ENCODE measurements around the gene SLCO1B1. TPM values are rescaled to one million over a fixed set of nuclear protein-coding genes. Genes with fewer than 3 reads are reported as not detected.

Gene SLCO1B1
- total RNA-seq, 2 experiments from 2014 or later, result not detected

DNA sequence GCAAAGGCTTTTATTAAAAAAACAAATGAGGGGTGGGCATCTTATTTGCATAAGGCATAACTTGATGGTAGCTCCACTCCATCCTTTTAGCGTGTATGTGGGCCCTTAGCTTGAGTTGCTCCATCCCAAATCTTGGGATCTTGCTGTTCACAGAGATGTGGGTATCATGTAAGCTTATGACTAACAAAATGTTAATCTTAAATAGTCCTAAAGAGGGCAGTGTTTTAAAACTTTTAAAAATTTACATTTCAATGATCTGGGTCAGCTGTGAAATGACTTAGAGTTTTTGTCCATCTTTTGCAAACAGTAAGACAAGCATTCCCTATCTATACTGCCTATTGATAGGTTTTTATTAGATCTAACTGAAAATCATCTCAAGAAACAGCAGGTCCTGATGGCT, 117.7 kb downstream of the SLCO1B1 start:
- peaks cover 4% of the 10 kb centered on the region for H3K27me3 Mint-ChIP-seq
- no peak overlapping the region for H3K4me3 Mint-ChIP-seq
- H3K36me3 Mint-ChIP-seq, result no peaks in the 10 kb centered on the region
- H3K9me3 Mint-ChIP-seq, result no peaks in the 10 kb centered on the region
- DNase-seq, result no peak
- POLR2A ChIA-PET, result no interaction called here
- no peak for ATAC-seq (ENCODE audit: low read depth)
- H3K4me1 Mint-ChIP-seq, result no peaks in the 10 kb centered on the region
- no peak overlapping the region for H3K27ac Mint-ChIP-seq

DNA sequence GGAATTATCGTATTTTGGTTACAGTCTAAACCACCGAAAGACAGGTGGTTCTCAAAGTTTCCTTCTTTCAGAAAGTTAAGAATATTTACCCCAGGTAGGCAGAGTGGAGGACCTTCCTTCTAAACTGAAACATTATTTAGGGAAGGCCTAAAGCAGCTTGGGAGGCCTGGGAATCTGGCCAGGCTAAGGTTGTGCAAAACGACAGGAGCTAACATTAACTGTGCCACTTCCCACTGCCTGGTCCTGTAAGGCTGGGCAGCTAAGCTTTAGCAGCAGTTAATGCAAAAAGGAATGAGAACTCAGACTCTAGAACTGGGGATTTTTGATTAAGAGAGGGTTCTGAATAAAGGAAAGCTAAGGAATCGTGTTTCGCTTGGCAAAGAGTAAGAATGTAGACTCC, 121.1 kb downstream of the SLCO1B1 start:
- no peak for ATAC-seq (ENCODE audit: low read depth)
- H3K27me3 Mint-ChIP-seq, result no peaks in the 10 kb centered on the region
- H3K4me3 Mint-ChIP-seq, result no peak overlapping the region

DNA sequence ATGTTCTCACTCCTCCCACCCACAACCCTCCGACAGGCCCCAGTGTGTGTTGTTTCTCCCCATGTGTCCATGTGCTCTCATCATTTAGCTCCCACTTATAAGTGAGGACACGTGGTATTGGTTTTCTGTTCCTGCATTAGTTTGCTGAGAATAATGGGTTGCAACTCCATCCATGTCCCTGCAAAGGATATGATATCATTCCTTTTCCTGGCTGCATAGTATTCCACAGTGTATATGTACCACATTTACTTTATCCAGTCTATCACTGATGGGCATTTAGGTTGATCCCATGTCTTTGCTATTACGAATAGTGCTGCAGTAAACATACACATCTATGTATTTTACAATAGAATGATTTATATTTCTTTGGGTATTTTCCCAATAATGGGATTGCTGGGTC, 126.2 kb downstream of the SLCO1B1 start:
- H3K9me3 Mint-ChIP-seq, result peaks cover 1% of the 10 kb centered on the region
- H3K4me1 Mint-ChIP-seq, result no peaks in the 10 kb centered on the region
- H3K27ac Mint-ChIP-seq, result no peak overlapping the region
- DNase-seq (no peak), ATAC-seq (ENCODE audit: low read depth) (no peak)
- POLR2A ChIA-PET, result no interaction called here
- H3K27me3 Mint-ChIP-seq, result peaks cover 3% of the 10 kb centered on the region
- no peak overlapping the region for H3K4me3 Mint-ChIP-seq
- H3K36me3 Mint-ChIP-seq, result no peaks in the 10 kb centered on the region

More for the DNA sequence above, 121.1 kb downstream of the SLCO1B1 start:
- no peak for DNase-seq
- Mint-ChIP-seq H3K9me3 (no peaks in the 10 kb centered on the region), H3K27ac (no peak overlapping the region), H3K4me1 (no peaks in the 10 kb centered on the region), H3K36me3 (no peaks in the 10 kb centered on the region)
- POLR2A ChIA-PET, result no interaction called here

DNA sequence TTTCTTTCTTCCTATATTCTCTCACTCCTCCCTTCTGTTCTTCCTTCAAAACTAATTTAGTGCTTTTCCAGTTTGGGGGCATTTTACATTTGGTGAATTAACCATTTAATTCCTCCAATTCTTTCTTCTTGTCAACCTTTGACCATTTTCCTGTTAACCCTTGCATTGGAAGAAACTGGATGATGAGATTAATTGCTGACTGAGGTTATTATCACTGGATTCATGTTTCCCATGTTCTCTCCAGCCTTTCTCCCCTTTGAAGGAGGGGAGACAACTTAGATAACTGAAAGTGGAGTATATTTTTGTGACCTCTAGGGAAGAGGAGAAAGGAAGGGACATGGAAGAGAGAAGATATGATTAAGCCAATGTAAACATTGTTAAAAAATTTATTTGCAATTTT, 133.2 kb downstream of the SLCO1B1 start:
- Mint-ChIP-seq H3K36me3 (no peaks in the 10 kb centered on the region), H3K27me3 (peaks cover 2% of the 10 kb centered on the region), H3K27ac (no peak overlapping the region), H3K4me1 (no peaks in the 10 kb centered on the region), H3K9me3 (peaks cover 1% of the 10 kb centered on the region), H3K4me3 (no peak overlapping the region)
- no peak for DNase-seq
- no peak for ATAC-seq (ENCODE audit: low read depth)
- POLR2A ChIA-PET, result no interaction called here

DNA sequence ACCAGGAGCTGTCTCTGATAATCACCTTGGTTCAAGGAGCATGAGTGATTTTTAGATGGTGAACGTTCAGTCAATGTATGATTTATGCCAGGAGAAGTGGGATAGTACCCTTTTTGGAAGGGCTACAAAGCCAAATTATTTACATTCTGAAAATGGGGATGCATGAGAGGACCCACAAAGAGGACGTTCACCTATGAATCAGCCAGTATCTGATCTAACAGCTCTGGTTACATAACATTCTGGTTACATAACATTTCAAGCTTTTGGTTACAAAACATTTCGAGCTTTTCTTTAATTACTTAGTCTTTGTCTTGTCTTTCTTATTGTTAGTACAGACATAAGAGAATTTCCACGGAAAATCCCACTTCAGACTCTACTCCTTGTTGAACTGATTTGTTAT, 134.9 kb downstream of the SLCO1B1 start:
- H3K36me3 Mint-ChIP-seq, result no peaks in the 10 kb centered on the region
- H3K4me1 Mint-ChIP-seq, result no peaks in the 10 kb centered on the region
- H3K27ac Mint-ChIP-seq, result no peak overlapping the region
- H3K27me3 Mint-ChIP-seq, result peaks cover 6% of the 10 kb centered on the region
- H3K4me3 Mint-ChIP-seq, result no peak overlapping the region
- POLR2A ChIA-PET, result no interaction called here
- ATAC-seq (ENCODE audit: low read depth), result no peak
- no peaks in the 10 kb centered on the region for H3K9me3 Mint-ChIP-seq
- DNase-seq, result no peak

DNA sequence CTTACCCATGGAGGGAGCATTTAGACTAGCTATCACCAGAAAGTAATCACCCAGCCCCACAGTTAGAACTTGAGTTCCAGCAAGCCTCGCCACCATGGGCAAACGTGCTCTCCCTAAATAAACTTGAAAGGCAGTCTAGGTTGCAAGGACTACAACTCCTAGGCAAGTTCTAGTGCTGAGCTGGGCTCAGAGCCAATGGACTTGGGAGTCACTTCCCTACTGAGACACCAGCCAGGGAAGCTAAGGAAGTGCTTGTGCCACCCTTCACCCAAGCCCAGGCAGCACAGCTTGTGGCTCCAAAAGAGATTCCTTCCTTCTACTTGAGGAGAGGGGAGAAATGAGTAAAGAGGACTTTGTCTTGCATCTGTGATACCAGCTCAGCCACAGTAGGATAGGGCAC, 145.8 kb downstream of the SLCO1B1 start:
- Mint-ChIP-seq H3K9me3 (no peaks in the 10 kb centered on the region), H3K36me3 (no peaks in the 10 kb centered on the region), H3K27me3 (peaks cover 20% of the 10 kb centered on the region), H3K4me3 (no peak overlapping the region), H3K27ac (no peak overlapping the region), H3K4me1 (no peaks in the 10 kb centered on the region)
- ATAC-seq (ENCODE audit: low read depth) (no peak), DNase-seq (no peak)
- POLR2A ChIA-PET, result no interaction called here

Other genes with a start within 250 kb of the SLCO1B1 start
- gene SLCO1A2, start 203.7 kb downstream of the SLCO1B1 start, total RNA-seq, result not detected
- not detected for gene IAPP, start 241.7 kb downstream of the SLCO1B1 start, total RNA-seq

All from activated naive CD8-positive, alpha-beta T cell treated with anti-CD3 and anti-CD28 coated beads, Interleukin-2, amount 10 ng/mL, durations not matched to agents 7 days and 5 days (primary cell).